Neural crest cell (in vitro differentiated cells): ENCODE results near the gene DOCK6. TPM values are rescaled to one million over a fixed set of nuclear protein-coding genes. Genes with fewer than 3 reads are reported as not detected.

Experiments
- DNase-seq: peaks from one replicate; pipeline ENCODE4 v3.0.0; 2021; ENCODE audit warnings: low read depth, mixed read lengths, low spot score
- H3K27ac Mint-ChIP-seq: one replicate; pipeline ENCODE4 v1.8.0; 2021; ENCODE audit warnings: mild to moderate bottlenecking, mixed read lengths; ENCODE audit not compliant: unreplicated experiment
- H3K27me3 Mint-ChIP-seq: 2 replicates; pipeline ENCODE4 v1.8.0; 2021; ENCODE audit warnings: low read depth, mild to moderate bottlenecking, mixed read lengths
- H3K36me3 Mint-ChIP-seq: 2 replicates; pipeline ENCODE4 v1.8.0; 2021; ENCODE audit warnings: low read depth, mild to moderate bottlenecking, mixed read lengths
- H3K4me1 Mint-ChIP-seq: 2 replicates; pipeline ENCODE4 v1.8.0; 2021; ENCODE audit warnings: mixed read lengths
- H3K4me3 Mint-ChIP-seq: one replicate; pipeline ENCODE4 v1.8.0; 2021; ENCODE audit warnings: mild to moderate bottlenecking, mixed read lengths
- H3K9me3 Mint-ChIP-seq: 2 replicates; pipeline ENCODE4 v1.8.0; 2021; ENCODE audit warnings: mixed read lengths
- total RNA-seq: library from RNA; stranded (reverse); gene quantifications from 2 replicates; pipeline ENCODE4 v1.2.1, GENCODE V29; 2021
- TF ChIP-seq, protein P1 (sequence below): fragments of 200-600 bp; sonication (generic); conservative IDR thresholded peaks from 2 replicates; pipeline ENCODE4 v1.5.0; 2021; ENCODE audit warnings: antibody characterized with exemption, mild to moderate bottlenecking

DOCK6 gene
- total RNA-seq, 1 donor from 2014 or later, result 40.6 TPM

DNA sequence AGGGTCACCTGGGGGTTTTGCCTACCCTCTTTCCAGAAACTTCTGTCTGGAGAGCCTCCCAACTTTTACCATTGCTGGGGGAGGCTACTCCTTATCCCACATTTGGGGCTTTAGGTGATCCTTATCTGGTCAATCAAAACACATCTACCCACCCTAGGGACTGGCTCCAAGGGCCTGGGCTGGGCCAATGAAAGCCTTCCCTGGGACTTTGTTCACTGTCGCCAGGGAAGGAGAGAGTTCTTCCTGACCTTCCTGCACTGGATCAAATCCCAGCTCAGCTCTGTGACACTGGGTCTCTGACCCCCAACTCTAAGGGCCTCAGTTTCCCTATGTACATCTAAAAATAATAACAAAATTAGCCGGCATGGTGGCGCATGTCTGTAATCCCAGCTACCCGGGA, 11.1 kb downstream of the DOCK6 start:
- Mint-ChIP-seq H3K9me3 (no peaks in the 10 kb centered on the region), H3K4me1 (no peaks in the 10 kb centered on the region), H3K27me3 (no peaks in the 10 kb centered on the region), H3K27ac (no peak overlapping the region), H3K36me3 (no peaks in the 10 kb centered on the region), H3K4me3 (no peak overlapping the region)
- no peak for DNase-seq
- TF ChIP-seq, protein P1, sequence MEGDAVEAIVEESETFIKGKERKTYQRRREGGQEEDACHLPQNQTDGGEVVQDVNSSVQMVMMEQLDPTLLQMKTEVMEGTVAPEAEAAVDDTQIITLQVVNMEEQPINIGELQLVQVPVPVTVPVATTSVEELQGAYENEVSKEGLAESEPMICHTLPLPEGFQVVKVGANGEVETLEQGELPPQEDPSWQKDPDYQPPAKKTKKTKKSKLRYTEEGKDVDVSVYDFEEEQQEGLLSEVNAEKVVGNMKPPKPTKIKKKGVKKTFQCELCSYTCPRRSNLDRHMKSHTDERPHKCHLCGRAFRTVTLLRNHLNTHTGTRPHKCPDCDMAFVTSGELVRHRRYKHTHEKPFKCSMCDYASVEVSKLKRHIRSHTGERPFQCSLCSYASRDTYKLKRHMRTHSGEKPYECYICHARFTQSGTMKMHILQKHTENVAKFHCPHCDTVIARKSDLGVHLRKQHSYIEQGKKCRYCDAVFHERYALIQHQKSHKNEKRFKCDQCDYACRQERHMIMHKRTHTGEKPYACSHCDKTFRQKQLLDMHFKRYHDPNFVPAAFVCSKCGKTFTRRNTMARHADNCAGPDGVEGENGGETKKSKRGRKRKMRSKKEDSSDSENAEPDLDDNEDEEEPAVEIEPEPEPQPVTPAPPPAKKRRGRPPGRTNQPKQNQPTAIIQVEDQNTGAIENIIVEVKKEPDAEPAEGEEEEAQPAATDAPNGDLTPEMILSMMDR, result no peak

DNA sequence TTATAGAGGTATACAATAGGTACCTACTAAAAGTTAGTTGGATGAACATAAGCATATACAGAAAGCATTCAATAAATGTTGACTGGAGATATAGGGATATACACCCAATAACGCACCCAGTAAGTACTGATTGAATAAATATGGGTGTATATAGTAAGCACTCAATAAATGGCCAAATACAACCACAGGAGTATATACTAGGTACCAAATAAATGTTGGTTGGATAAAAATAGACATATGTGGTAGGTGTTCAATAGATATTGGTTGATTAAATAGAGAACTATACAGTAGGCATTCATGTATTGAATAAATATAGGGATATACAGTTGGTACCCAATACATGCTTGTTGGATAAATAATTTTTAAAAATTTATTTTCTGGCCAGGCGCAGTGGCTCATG, 13.5 kb downstream of the DOCK6 start:
- Mint-ChIP-seq H3K36me3 (no peaks in the 10 kb centered on the region), H3K27ac (no peak overlapping the region), H3K4me1 (peaks cover 1% of the 10 kb centered on the region), H3K4me3 (no peak overlapping the region), H3K9me3 (no peaks in the 10 kb centered on the region), H3K27me3 (no peaks in the 10 kb centered on the region)
- TF ChIP-seq, protein P1, result no peak
- DNase-seq, result no peak

DNA sequence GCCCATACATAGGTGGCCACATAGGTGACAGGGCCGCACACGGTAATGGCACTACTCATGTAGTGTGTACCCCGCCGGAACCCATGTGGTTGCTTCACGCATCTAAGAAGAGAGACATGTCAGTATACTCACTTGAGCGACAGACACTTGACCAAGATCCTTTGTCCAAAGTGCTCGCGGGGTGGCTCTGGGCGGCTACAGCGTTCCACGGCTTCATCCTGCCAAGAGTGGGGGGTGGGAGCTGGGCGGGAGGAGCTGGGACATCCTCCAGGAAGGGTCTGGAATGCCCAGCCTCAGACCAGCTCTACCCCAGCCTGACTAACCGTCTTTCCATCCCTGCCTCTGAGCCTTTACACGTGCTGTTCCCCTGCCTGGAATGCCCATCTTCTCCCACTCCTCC, 14.4 kb downstream of the DOCK6 start:
- Mint-ChIP-seq H3K4me3 (no peak overlapping the region), H3K4me1 (peaks cover 6% of the 10 kb centered on the region), H3K27me3 (no peaks in the 10 kb centered on the region), H3K27ac (no peak overlapping the region), H3K36me3 (no peaks in the 10 kb centered on the region), H3K9me3 (no peaks in the 10 kb centered on the region)
- TF ChIP-seq, protein P1, result no peak
- DNase-seq, result no peak

DNA sequence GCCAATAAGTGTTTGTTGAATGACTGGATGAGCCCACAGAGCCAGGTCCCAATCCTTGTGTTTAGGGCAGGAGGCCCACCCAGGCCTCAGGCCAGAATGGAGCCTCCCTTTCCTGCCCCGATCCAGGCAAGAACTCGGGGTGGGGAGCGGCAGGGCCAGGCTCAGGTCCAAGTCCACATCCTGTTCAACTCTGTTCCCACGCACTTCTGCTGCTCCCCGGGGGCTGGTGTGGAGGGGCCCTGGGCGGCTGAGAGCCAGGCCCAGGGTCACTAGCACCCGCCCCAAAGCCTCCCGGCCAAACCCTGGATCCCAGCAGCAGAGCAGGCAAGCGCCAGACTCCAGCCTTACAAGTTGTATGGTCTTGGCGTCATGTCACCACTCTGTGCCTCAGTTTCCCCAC, 14.9 kb downstream of the DOCK6 start:
- H3K9me3 Mint-ChIP-seq, result no peaks in the 10 kb centered on the region
- TF ChIP-seq, protein P1, result no peak
- H3K27me3 Mint-ChIP-seq, result no peaks in the 10 kb centered on the region
- no peak for DNase-seq
- H3K27ac Mint-ChIP-seq, result no peak overlapping the region
- H3K4me3 Mint-ChIP-seq, result no peak overlapping the region
- H3K36me3 Mint-ChIP-seq, result no peaks in the 10 kb centered on the region
- H3K4me1 Mint-ChIP-seq, result peaks cover 6% of the 10 kb centered on the region

DNA sequence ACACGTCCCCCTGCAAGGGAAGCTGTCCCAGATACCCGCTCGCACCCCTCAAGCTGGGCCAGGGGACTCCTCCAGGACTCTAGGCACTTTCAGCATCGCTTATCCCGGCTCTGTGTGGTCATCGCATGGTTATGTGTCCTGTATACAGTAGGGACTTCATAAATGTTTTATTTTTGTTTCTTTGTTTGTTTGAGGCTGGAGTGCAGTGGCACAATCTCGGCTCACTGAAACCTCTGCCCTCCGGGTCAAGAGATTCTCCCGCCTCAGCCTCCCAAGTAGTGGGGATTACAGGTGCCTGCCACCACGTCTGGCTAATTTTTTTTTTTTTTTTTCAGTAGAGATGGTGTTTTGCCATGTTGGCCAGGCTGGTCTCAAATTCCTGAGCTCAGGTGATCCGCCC, 15.4 kb downstream of the DOCK6 start:
- H3K4me3 Mint-ChIP-seq, result no peak overlapping the region
- H3K36me3 Mint-ChIP-seq, result no peaks in the 10 kb centered on the region
- H3K27ac Mint-ChIP-seq, result no peak overlapping the region
- TF ChIP-seq, protein P1, result no peak
- no peaks in the 10 kb centered on the region for H3K9me3 Mint-ChIP-seq
- H3K4me1 Mint-ChIP-seq, result peaks cover 6% of the 10 kb centered on the region
- no peaks in the 10 kb centered on the region for H3K27me3 Mint-ChIP-seq
- DNase-seq, result no peak
